HepG2 (cell line): ENCODE measurements around the gene SLC29A3. TPM values are rescaled to one million over a fixed set of nuclear protein-coding genes. Genes with fewer than 3 reads are reported as not detected.

Experiments used
- DR1 ChIP-seq: sonication (generic); formaldehyde crosslinking; IDR thresholded peaks from 2 replicates; pipeline ENCODE4 v1.8.0; 2021; ENCODE audit warnings: mild to moderate bottlenecking, missing genetic modification reagents, inconsistent platforms
- KAT7 ChIP-seq: IDR thresholded peaks from 2 replicates; pipeline ENCODE4 v1.6.1; 2018; ENCODE audit warnings: borderline replicate concordance, missing compliant biosample characterization
- MEIS2 ChIP-seq: sonication (generic); formaldehyde crosslinking; IDR thresholded peaks from 2 replicates; pipeline ENCODE4 v1.9.0; 2021; ENCODE audit warnings: mild to moderate bottlenecking, missing genetic modification reagents
- NFKB2 ChIP-seq: sonication (generic); formaldehyde crosslinking; IDR thresholded peaks from 2 replicates; pipeline ENCODE4 v1.4.0; 2020; ENCODE audit warnings: missing genetic modification reagents, borderline replicate concordance
- PHF20 ChIP-seq: sonication (generic); formaldehyde crosslinking; IDR thresholded peaks from 2 replicates; pipeline ENCODE4 v1.5.0; 2020; ENCODE audit warnings: mild to moderate bottlenecking, missing genetic modification reagents
- RARG ChIP-seq: sonication (generic); formaldehyde crosslinking; IDR thresholded peaks from 2 replicates; pipeline ENCODE4 v1.4.0; 2020; ENCODE audit warnings: low read depth, mild to moderate bottlenecking, missing genetic modification reagents
- THRA ChIP-seq: sonication (generic); formaldehyde crosslinking; IDR thresholded peaks from 2 replicates; pipeline ENCODE4 v1.4.0; 2020; ENCODE audit warnings: missing genetic modification reagents, borderline replicate concordance
- ZBTB33 ChIP-seq: sonication (generic); formaldehyde crosslinking; IDR thresholded peaks from 2 replicates; pipeline ENCODE4 v1.4.0; 2020; ENCODE audit warnings: missing genetic modification reagents
- ZBTB7B ChIP-seq: sonication (generic); formaldehyde crosslinking; IDR thresholded peaks from 2 replicates; pipeline ENCODE4 v1.4.0; 2020; ENCODE audit warnings: missing genetic modification reagents
- ZGPAT ChIP-seq: IDR thresholded peaks from 2 replicates; pipeline ENCODE4 v1.6.1; 2016; ENCODE audit warnings: mild to moderate bottlenecking
- ZNF335 ChIP-seq: sonication (generic); formaldehyde crosslinking; IDR thresholded peaks from 2 replicates; pipeline ENCODE4 v1.4.0; 2020; ENCODE audit warnings: missing genetic modification reagents
- ZNF430 ChIP-seq: sonication (generic); formaldehyde crosslinking; IDR thresholded peaks from 2 replicates; pipeline ENCODE4 v1.9.0; 2021; ENCODE audit warnings: mild to moderate bottlenecking, missing genetic modification reagents
- ZNF431 ChIP-seq: sonication (generic); formaldehyde crosslinking; IDR thresholded peaks from 2 replicates; pipeline ENCODE4 v1.9.0; 2022; ENCODE audit warnings: missing genetic modification reagents, low read depth, mild to moderate bottlenecking, borderline replicate concordance
- ZNF503 ChIP-seq: sonication (generic); formaldehyde crosslinking; IDR thresholded peaks from 2 replicates; pipeline ENCODE4 v1.4.0; 2020; ENCODE audit warnings: missing genetic modification reagents
- ZNF597 ChIP-seq: sonication (generic); formaldehyde crosslinking; IDR thresholded peaks from 2 replicates; pipeline ENCODE4 v1.5.0; 2020; ENCODE audit warnings: missing genetic modification reagents
- ZNF652 ChIP-seq: IDR thresholded peaks from 2 replicates; pipeline ENCODE4 v1.6.1; 2016; ENCODE audit warnings: low read depth, borderline replicate concordance
- ZNF704 ChIP-seq: sonication (generic); formaldehyde crosslinking; IDR thresholded peaks from 2 replicates; pipeline ENCODE4 v1.8.1; 2023; ENCODE audit warnings: mild to moderate bottlenecking, inconsistent platforms, moderate library complexity, missing genetic modification reagents, borderline replicate concordance
- ZNF772 ChIP-seq: sonication (generic); formaldehyde crosslinking; IDR thresholded peaks from 2 replicates; pipeline ENCODE4 v1.5.0; 2020; ENCODE audit warnings: mild to moderate bottlenecking, missing genetic modification reagents
- ZSCAN29 ChIP-seq: sonication (generic); formaldehyde crosslinking; conservative IDR thresholded peaks from 2 replicates; pipeline ENCODE4 v1.4.0; 2020; ENCODE audit warnings: mild to moderate bottlenecking, missing genetic modification reagents
- polyA plus RNA-seq, 8 experiments: library from polyadenylated mRNA; depleted of rRNA in 3 of 8; stranded (reverse) in 7 of 8; unstranded in 1 of 8; fragments of >200 nt; fragmentation: Illumina TruSeq in 4 of 8; extraction: Trizol in 4 of 8; gene quantifications; 2 replicates each; pipeline versions ENCODE4 v1.2.1 to v1.2.3, GENCODE V29; 2011 to 2016; ENCODE audit warnings: low read depth in 4 of 8, missing spikeins in 1 of 8, mixed read lengths in 1 of 8; ENCODE audit not compliant: insufficient read depth in 1 of 8
- total RNA-seq, 5 experiments: library from RNA; depleted of rRNA; stranded (reverse); fragments of >200 nt; fragmentation: Illumina TruSeq; extraction: Trizol; gene quantifications; 2 replicates each; pipeline ENCODE4 v1.2.3, GENCODE V29; 2016; ENCODE audit warnings: low read depth in 1 of 5

SLC29A3 gene
- total and polyA plus RNA-seq, 2 of the 13 experiments (the other 11 are each of a cell fraction or from before 2014, with no cell fraction given) = 8.6 to 11.8 TPM

GRCh38 chr10:71347587-71348395 is 28.7 kb downstream of the SLC29A3 start (continued):
- TF ChIP-seq ZNF431 (CRISPR knock-in tag) (0 out of 2 replicates have a peak, but pooled peaks have one; percentile 21), ZNF652 (CRISPR knock-in tag) (no peak), KAT7 (CRISPR knock-in tag) (peak; percentile 87; the same call in 1 of the 2 replicates), ZSCAN29 (CRISPR knock-in tag) (0 out of 2 replicates have a peak, but pooled peaks have one; percentile 61), ZNF597 (CRISPR knock-in tag) (no peak), ZBTB7B (peak; percentile 72; the same call in 1 of the 2 replicates), ZNF430 (CRISPR knock-in tag) (peak; percentile 56; the same call in 1 of the 2 replicates), ZNF772 (CRISPR knock-in tag) (peak; percentile 86), PHF20 (CRISPR knock-in tag) (peak; percentile 69), ZNF704 (0 out of 2 replicates have a peak, but pooled peaks have one; percentile 40), ZGPAT (CRISPR knock-in tag) (peak; percentile 89), DR1 (CRISPR knock-in tag) (peak; percentile 60; the same call in 1 of the 2 replicates), ZNF335 (CRISPR knock-in tag) (peak; percentile 58; the same call in 1 of the 2 replicates), MEIS2 (CRISPR knock-in tag) (peak; percentile 88), ZBTB33 (peak; percentile 21; the same call in 1 of the 2 replicates), ZNF503 (CRISPR knock-in tag) (peak; percentile 89; the same call in 1 of the 2 replicates), NFKB2 (CRISPR knock-in tag) (0 out of 2 replicates have a peak, but pooled peaks have one; percentile 64), THRA (CRISPR knock-in tag) (peak; percentile 52; the same call in 1 of the 2 replicates), RARG (CRISPR knock-in tag) (no peak)
